Right lobe of liver (tissue), 4 donors: ENCODE results near the gene CLCN4.

Experiments used
- POLR2A ChIP-seq: fragments of 450-650 bp; IDR thresholded peaks from one replicate; pipeline ENCODE4 v1.6.1; 2017; ENCODE audit warnings: antibody characterized with exemption, mild to moderate bottlenecking
- TF ChIP-seq, protein P1 (sequence below), 4 donors: fragments of 200-600 bp in 3 of 4; fragments of 450-650 bp in 1 of 4; IDR thresholded peaks; one replicate each; pipeline versions ENCODE4 v1.5.1 to v1.8.0; 2016 to 2022; ENCODE audit warnings: antibody characterized with exemption in 4 of 4, mild to moderate bottlenecking in 2 of 4
- donor health status: DM: no; HTN: no; CAD: no.
- donor health status: DM: no; HTN: no; CAD: no.
- donor health status: DM: no; HTN: yes; CAD: no.

- TF ChIP-seq, protein P1, sequence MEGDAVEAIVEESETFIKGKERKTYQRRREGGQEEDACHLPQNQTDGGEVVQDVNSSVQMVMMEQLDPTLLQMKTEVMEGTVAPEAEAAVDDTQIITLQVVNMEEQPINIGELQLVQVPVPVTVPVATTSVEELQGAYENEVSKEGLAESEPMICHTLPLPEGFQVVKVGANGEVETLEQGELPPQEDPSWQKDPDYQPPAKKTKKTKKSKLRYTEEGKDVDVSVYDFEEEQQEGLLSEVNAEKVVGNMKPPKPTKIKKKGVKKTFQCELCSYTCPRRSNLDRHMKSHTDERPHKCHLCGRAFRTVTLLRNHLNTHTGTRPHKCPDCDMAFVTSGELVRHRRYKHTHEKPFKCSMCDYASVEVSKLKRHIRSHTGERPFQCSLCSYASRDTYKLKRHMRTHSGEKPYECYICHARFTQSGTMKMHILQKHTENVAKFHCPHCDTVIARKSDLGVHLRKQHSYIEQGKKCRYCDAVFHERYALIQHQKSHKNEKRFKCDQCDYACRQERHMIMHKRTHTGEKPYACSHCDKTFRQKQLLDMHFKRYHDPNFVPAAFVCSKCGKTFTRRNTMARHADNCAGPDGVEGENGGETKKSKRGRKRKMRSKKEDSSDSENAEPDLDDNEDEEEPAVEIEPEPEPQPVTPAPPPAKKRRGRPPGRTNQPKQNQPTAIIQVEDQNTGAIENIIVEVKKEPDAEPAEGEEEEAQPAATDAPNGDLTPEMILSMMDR (IDR thresholded peaks at IDR 0.05): no peak
- TF ChIP-seq POLR2A: no peak
Observed at GRCh38 chrX:10125248-10125615, 31.5 kb upstream of the CLCN4 start.
